D721Med (cell line): ENCODE data around the gene CHST15.

ENCODE experiments used
- DNase-seq: peaks from one replicate; pipeline ENCODE4 v3.0.0; 2011; ENCODE audit warnings: low spot score; ENCODE audit not compliant: insufficient read length
- FAIRE-seq: peaks from 2 replicates; lab custom pipeline; 2011; peaks lifted over from hg19 to GRCh38; lab: Jason Lieb, UNC
- TF ChIP-seq, protein P1 (sequence below): IDR thresholded peaks from 2 replicates; pipeline ENCODE4 v1.5.1; 2012; ENCODE audit warnings: mild to moderate bottlenecking, control low read depth; ENCODE audit not compliant: insufficient read depth; ENCODE audit errors: missing control alignments

Gene CHST15

DNA sequence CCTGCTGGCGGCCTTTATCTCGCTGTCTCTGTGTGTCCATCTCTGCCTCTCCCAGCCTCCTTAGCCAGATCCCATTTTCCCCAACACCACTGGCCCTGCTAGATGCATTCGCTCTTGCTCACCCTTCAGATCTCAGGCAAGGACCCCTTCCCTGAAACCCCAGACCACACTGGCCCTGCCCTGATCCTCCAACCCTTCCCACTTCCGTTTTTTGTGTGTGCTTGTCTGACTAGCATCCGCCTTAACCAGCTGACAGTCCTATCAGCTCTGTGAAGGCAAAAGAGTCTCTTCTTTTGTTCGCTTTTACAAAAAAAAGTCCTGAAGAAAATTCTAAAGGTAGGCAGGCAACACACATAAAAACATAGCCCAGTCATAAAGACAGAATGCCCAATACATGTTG, 28.7 kb downstream of the CHST15 start:
- FAIRE-seq (no peak), DNase-seq (no peak)
- TF ChIP-seq, protein P1, sequence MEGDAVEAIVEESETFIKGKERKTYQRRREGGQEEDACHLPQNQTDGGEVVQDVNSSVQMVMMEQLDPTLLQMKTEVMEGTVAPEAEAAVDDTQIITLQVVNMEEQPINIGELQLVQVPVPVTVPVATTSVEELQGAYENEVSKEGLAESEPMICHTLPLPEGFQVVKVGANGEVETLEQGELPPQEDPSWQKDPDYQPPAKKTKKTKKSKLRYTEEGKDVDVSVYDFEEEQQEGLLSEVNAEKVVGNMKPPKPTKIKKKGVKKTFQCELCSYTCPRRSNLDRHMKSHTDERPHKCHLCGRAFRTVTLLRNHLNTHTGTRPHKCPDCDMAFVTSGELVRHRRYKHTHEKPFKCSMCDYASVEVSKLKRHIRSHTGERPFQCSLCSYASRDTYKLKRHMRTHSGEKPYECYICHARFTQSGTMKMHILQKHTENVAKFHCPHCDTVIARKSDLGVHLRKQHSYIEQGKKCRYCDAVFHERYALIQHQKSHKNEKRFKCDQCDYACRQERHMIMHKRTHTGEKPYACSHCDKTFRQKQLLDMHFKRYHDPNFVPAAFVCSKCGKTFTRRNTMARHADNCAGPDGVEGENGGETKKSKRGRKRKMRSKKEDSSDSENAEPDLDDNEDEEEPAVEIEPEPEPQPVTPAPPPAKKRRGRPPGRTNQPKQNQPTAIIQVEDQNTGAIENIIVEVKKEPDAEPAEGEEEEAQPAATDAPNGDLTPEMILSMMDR: no peak

DNA sequence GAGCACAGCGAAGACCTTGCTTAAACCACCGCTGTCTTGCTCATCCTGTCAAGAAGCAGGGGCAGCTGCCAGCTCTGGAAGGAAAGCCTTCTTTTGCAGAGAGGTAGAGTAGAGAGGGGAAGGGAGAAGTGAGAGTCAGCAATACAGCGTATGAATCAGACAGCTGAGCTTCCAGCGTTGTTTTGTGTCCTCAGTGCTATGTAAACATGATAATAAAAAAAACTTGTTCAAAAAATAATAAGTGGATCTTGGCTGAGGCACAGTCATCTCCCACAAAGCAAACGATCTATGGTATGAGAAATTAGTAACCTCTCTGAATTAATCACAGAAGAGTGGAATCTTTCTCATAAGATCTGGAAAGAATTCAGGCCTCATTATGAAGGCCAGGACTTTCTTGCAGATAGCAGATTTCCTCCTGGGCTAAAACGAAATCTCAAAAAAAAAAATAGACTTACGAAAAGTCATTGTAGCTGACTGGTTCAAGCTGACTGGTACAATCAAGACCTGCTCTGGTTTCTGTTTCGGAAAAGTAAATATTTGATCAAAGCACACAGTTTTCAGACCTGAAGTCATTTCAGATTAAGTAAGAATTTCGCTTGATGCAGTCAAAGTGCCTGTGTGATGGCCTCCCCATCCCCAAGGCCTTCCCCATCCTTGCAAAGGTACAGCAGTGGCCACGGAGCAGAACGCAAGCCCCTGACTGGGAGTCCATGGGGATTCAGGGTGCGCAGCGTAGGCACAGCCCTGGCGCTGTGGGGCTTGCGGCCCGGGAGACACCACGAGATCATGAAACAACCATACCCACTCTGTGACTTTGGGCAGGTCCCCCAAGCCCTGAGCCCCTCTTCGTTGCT, 29.4 kb downstream of the CHST15 start:
- FAIRE-seq (no peak), DNase-seq (no peak)
- TF ChIP-seq, protein P1: no peak

DNA sequence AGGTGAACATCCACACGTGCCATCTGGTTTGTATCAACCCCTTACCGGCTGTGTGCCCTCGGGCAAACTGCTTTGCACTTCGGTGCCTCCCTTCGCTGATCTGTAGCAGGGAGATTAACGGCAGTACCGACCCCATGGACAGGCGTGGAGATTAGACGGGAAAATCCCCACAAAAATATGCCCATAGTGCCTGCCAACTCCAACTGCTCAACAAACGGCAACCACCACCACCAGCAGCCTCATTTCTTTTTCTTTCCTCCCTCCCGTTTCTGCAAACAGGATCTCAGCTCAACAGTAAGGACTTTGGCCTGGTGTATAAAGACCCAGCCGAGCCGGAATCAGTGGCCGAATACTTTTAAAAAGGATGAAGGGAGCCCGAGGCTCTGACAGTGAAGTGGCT, 31.0 kb downstream of the CHST15 start:
- TF ChIP-seq, protein P1: no peak
- DNase-seq: no peak
- no peak for FAIRE-seq

DNA sequence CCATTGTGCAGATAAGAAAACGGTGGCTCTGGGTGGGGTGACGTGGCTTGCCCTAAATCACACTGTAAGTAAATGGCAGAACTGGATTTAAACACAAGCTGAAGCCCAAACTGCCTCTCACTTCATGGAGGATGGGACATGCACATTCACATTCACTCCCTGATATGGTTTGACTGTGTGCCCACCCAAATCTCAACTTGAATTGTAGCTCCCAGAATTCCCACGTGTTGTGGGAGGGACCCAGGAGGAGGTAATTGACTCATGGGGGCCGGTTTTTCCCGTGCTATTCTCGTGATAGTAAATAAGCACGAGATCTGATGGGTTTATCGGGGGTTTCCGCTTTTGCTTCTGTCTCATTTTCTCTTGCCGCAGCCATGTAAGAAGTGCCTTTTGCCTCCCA, 32.4 kb downstream of the CHST15 start:
- DNase-seq (no peak), FAIRE-seq (no peak)
- TF ChIP-seq, protein P1: no peak

DNA sequence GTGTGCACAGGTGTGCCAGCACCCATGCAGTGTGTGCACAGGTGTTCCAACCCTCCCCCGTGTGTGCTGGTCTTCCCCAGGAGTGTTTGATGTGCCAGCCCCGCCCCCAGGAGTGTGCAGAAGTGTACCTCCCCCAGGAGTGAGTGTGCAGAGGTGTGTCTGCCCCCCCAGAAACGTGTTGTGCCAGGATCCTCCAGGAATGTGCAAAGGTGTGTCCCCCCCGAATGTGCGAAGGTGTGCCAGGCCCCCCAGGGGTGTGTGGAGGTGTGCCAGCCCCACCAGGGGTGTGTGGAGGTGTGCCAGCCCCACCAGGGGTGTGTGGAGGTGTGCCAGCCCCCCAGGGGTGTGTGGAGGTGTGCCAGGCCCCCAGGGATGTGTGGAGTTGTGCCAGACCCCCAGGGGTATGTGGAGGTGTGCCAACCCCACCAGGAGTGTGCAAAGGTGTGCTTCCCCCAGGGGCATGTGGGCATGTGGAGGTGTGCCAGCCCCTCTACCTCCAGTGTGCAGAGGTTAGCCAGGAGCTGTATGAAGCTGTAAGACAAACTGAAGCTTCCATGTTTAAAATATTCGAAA, 33.2 kb downstream of the CHST15 start:
- DNase-seq (no peak), FAIRE-seq (no peak)
- TF ChIP-seq, protein P1: no peak

DNA sequence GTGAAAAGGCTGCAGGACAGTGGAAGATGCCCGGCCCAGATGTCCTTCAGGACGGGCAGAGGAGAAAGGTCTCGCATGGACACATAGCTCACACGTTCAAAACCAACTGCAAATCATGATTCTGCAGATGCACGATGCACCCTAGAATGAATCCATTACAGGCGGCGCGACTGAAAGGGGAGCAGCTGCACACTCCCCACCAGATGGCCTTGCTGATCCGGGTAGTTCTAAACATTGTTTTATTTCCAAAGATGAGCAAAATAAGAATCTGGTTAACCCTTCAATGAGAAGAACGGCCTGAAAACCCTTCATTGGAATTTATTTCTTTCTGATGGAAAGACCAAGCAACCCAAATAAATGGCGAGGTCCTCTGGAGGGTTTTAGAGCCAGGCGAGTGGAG, 33.8 kb downstream of the CHST15 start:
- DNase-seq (no peak), FAIRE-seq (no peak)
- TF ChIP-seq, protein P1: no peak
